Keratinocyte (primary cell): ENCODE results near the gene AGPAT2. TPM values are rescaled to one million over a fixed set of nuclear protein-coding genes. Genes with fewer than 3 reads are reported as not detected.

Experiments used
- DNase-seq: peaks from one replicate; pipeline ENCODE4 v3.0.0-alpha.2; 2011; ENCODE audit warnings: low read depth, missing footprints, low spot score
- FAIRE-seq: peaks from 2 replicates; lab custom pipeline; 2011; peaks lifted over from hg19 to GRCh38; lab: Jason Lieb, UNC
- H2AFZ ChIP-seq: 2 replicates; pipeline ENCODE4 v1.6.0; 2012; ENCODE audit warnings: low read length, control low read depth, inconsistent platforms; ENCODE audit not compliant: control insufficient read depth
- H3K27ac ChIP-seq: 2 replicates; pipeline ENCODE4 v1.5.1; 2011; ENCODE audit warnings: low read length; ENCODE audit not compliant: control insufficient read depth, insufficient read depth
- H3K27me3 ChIP-seq: 3 replicates; pipeline ENCODE4 v1.6.0; 2011; ENCODE audit warnings: low read length; ENCODE audit not compliant: control insufficient read depth, insufficient read depth; ENCODE audit errors: extremely low read depth
- H3K36me3 ChIP-seq, 2 experiments: 2 replicates in 1 of 2; 3 replicates in 1 of 2; pipeline ENCODE4 v1.5.1; 2011; ENCODE audit warnings: low read length in 2 of 2, mild to moderate bottlenecking in 1 of 2; ENCODE audit not compliant: control insufficient read depth in 2 of 2, insufficient read depth in 2 of 2; ENCODE audit errors: extremely low read depth in 1 of 2
- H3K4me1 ChIP-seq: 3 replicates; pipeline ENCODE4 v1.5.1; 2011; ENCODE audit warnings: low read length; ENCODE audit not compliant: control insufficient read depth, insufficient read depth; ENCODE audit errors: extremely low read depth
- H3K4me2 ChIP-seq: 3 replicates; pipeline ENCODE4 v1.6.0; 2011; ENCODE audit warnings: low read depth, low read length; ENCODE audit not compliant: control insufficient read depth, insufficient read depth; ENCODE audit errors: extremely low read depth
- H3K4me3 ChIP-seq, 3 experiments: fragments of 200-600 bp in 1 of 3; sonication (generic) in 1 of 3; 2 replicates in 2 of 3; 3 replicates in 1 of 3; pipeline ENCODE4 v1.5.1; 2011 to 2016; ENCODE audit warnings: low read length in 3 of 3, mild to moderate bottlenecking in 3 of 3, control low read depth in 2 of 3, inconsistent platforms in 1 of 3, low read depth in 1 of 3, mixed read lengths in 1 of 3, mixed run types in 1 of 3, moderate library complexity in 1 of 3; ENCODE audit not compliant: control insufficient read depth in 2 of 3, insufficient read depth in 2 of 3; ENCODE audit errors: extremely low read depth in 1 of 3
- H3K79me2 ChIP-seq: 2 replicates; pipeline ENCODE4 v1.6.0; 2012; ENCODE audit warnings: low read length; ENCODE audit not compliant: control insufficient read depth, insufficient read depth
- H3K9ac ChIP-seq: 3 replicates; pipeline ENCODE4 v1.6.0; 2011; ENCODE audit warnings: low read length; ENCODE audit not compliant: control insufficient read depth, insufficient read depth; ENCODE audit errors: extremely low read depth
- H3K9me1 ChIP-seq: 3 replicates; pipeline ENCODE4 v1.6.0; 2011; ENCODE audit warnings: low read length; ENCODE audit not compliant: control insufficient read depth, insufficient read depth; ENCODE audit errors: extremely low read depth
- H3K9me3 ChIP-seq: 2 replicates; pipeline ENCODE4 v1.5.1; 2012; ENCODE audit warnings: low read depth, low read length; ENCODE audit not compliant: control insufficient read depth
- H4K20me1 ChIP-seq: 3 replicates; pipeline ENCODE4 v1.6.0; 2011; ENCODE audit warnings: low read length; ENCODE audit not compliant: control insufficient read depth, insufficient read depth; ENCODE audit errors: extremely low read depth
- CTCF ChIP-seq, 3 experiments: IDR thresholded peaks in 1 of 3; conservative IDR thresholded peaks in 1 of 3; optimal IDR thresholded peaks in 1 of 3; 2 replicates in 2 of 3; 3 replicates in 1 of 3; pipeline versions ENCODE3 to v1.5.1; 2011; ENCODE audit warnings: low read length in 3 of 3, mild to moderate bottlenecking in 3 of 3, moderate library complexity in 2 of 3, control low read depth in 1 of 3, inconsistent platforms in 1 of 3; ENCODE audit not compliant: insufficient read depth in 2 of 3; ENCODE audit errors: extremely low read depth in 1 of 3
- EZH2 ChIP-seq: IDR thresholded peaks from one replicate; pipeline ENCODE4 v1.6.1; 2012; ENCODE audit warnings: inconsistent platforms, mild to moderate bottlenecking, low read length, moderate library complexity
- dilution Hi-C: fragments of 300-500 bp; cut with MboI; formaldehyde crosslinking; loops from one replicate; pipeline ENCODE4 v1.7.0; 2020; ENCODE audit warnings: low sequenced_read_pairs; ENCODE audit not compliant: extremely low pct_ligation_motif_present
- polyA plus RNA-seq, 5 experiments: library from polyadenylated mRNA; depleted of rRNA in 3 of 5; stranded (reverse) in 3 of 5; stranded (forward) in 1 of 5; unstranded in 1 of 5; fragments of >200 nt; gene quantifications; 1 replicate in 1 of 5; 2 replicates in 3 of 5; 3 replicates in 1 of 5; pipeline versions ENCODE4 v1.2.1 to v1.2.3, GENCODE V29; 2011 to 2012; ENCODE audit warnings: missing spikeins in 2 of 5, low read depth in 1 of 5, low replicate concordance in 1 of 5

Gene AGPAT2
- polyA plus RNA-seq, 1 donor (not counting 4 experiments of a cell fraction or from before 2014, with no cell fraction given): 26.5 TPM

- H3K36me3 ChIP-seq: no peaks in the 10 kb centered on the region
- no peak overlapping the region for H2AFZ ChIP-seq
- H3K4me1 ChIP-seq: no peaks in the 10 kb centered on the region
- H3K79me2 ChIP-seq: peaks cover 5% of the 10 kb centered on the region
- H4K20me1 ChIP-seq: no peaks in the 10 kb centered on the region
- TF ChIP-seq EZH2 (no peak), CTCF (optimal IDR thresholded peaks at IDR 0.05 in 1 of 3, IDR thresholded peaks at IDR 0.05 in 1 of 3, conservative IDR thresholded peaks at IDR 0.05 in 1 of 3; ENCODE audit: extremely low read depth in 1 of 3, insufficient read depth in 2 of 3, low read length in 3 of 3) (no peak)
- no peak for DNase-seq
- no peak overlapping the region for H3K4me3 ChIP-seq
- H3K9ac ChIP-seq: no peak overlapping the region
- H3K9me1 ChIP-seq: no peaks in the 10 kb centered on the region
- H3K27ac ChIP-seq: no peak overlapping the region
- H3K27me3 ChIP-seq: peaks cover 12% of the 10 kb centered on the region
- dilution Hi-C loops: no loop called here
- no peak for FAIRE-seq
- no peak overlapping the region for H3K4me2 ChIP-seq
- H3K9me3 ChIP-seq: no peaks in the 10 kb centered on the region
Measured at GRCh38 chr9:136734837-136735496, 47.7 kb upstream of the AGPAT2 start.

GRCh38 chr9:136733611-136734010 is 46.4 kb upstream of the AGPAT2 start:
- H3K9me1 ChIP-seq: no peaks in the 10 kb centered on the region
- no peaks in the 10 kb centered on the region for H3K36me3 ChIP-seq
- H3K9me3 ChIP-seq: no peaks in the 10 kb centered on the region
- dilution Hi-C loops: no loop called here
- H3K4me2 ChIP-seq: no peak overlapping the region
- no peak overlapping the region for H3K27ac ChIP-seq
- no peak for TF ChIP-seq EZH2
- no peak for TF ChIP-seq CTCF (optimal IDR thresholded peaks at IDR 0.05 in 1 of 3, IDR thresholded peaks at IDR 0.05 in 1 of 3, conservative IDR thresholded peaks at IDR 0.05 in 1 of 3; ENCODE audit: extremely low read depth in 1 of 3, insufficient read depth in 2 of 3, low read length in 3 of 3)
- DNase-seq (no peak), FAIRE-seq (no peak)
- no peak overlapping the region for H2AFZ ChIP-seq
- H3K79me2 ChIP-seq: peaks cover 13% of the 10 kb centered on the region
- H3K4me1 ChIP-seq: peaks cover 8% of the 10 kb centered on the region
- H4K20me1 ChIP-seq: no peaks in the 10 kb centered on the region
- no peak overlapping the region for H3K9ac ChIP-seq
- H3K4me3 ChIP-seq: no peak overlapping the region
- H3K27me3 ChIP-seq: no peaks in the 10 kb centered on the region
